Activated T-cell treated with anti-CD3 and anti-CD28 coated beads, Interleukin-2, amount 50 U/mL, for 48 hours (primary cell): ENCODE results near the gene DHX34.

Experiments
- DNase-seq, 2 experiments: peaks; one replicate each; pipeline ENCODE4 v3.0.0-alpha.2; 2020

DHX34 gene

GRCh38 chr19:47419789-47420188 is 70.7 kb downstream of the DHX34 start:
- DNase-seq: no peak

- no peak for DNase-seq
Measured at GRCh38 chr19:47421244-47421786, 72.2 kb downstream of the DHX34 start.

- DNase-seq: no peak
Measured at GRCh38 chr19:47421844-47422395, 72.8 kb downstream of the DHX34 start.

GRCh38 chr19:47422417-47423163 is 73.5 kb downstream of the DHX34 start:
- DNase-seq: no peak

- no peak for DNase-seq
Measured at GRCh38 chr19:47423203-47423882, 74.2 kb downstream of the DHX34 start.

GRCh38 chr19:47427241-47428176 is 78.4 kb downstream of the DHX34 start:
- peak; percentile 81 to 85 for DNase-seq

- DNase-seq: peak; percentile 86 to 91
Measured at GRCh38 chr19:47428177-47428894, 79.2 kb downstream of the DHX34 start.

GRCh38 chr19:47429140-47429793 is 80.2 kb downstream of the DHX34 start:
- no peak for DNase-seq

GRCh38 chr19:47430041-47430802 is 81.1 kb downstream of the DHX34 start:
- peak in 1 of 2 experiments; percentile 59 for DNase-seq

- no peak for DNase-seq
Measured at GRCh38 chr19:47432091-47432490, 83.0 kb downstream of the DHX34 start.
